CD14-positive monocyte (primary cell): ENCODE results near the gene SAT2. TPM values are rescaled to one million over a fixed set of nuclear protein-coding genes. Genes with fewer than 3 reads are reported as not detected.
"Not testable (repeated sequence)": the region's sequence is repeated elsewhere in the genome, so short reads cannot be mapped to it uniquely, and the experiment has no call there.

Experiments
- DNase-seq, 3 donors: peaks; one replicate each; pipeline ENCODE4 v3.0.0-alpha.2; 2011 to 2022
- H2AFZ ChIP-seq: 2 replicates; pipeline ENCODE4 v1.6.0; 2012; ENCODE audit warnings: mild to moderate bottlenecking, low read depth, low read length, inconsistent platforms; ENCODE audit not compliant: insufficient read depth, poor library complexity, severe bottlenecking
- H3K27ac ChIP-seq, 2 donors: 1 replicate in 1 of 2; 2 replicates in 1 of 2; pipeline ENCODE4 v1.5.1; 2012 to 2013; ENCODE audit warnings: low read length in 2 of 2, control low read depth in 1 of 2, inconsistent platforms in 1 of 2, low read depth in 1 of 2, mild to moderate bottlenecking in 1 of 2
- H3K27me3 ChIP-seq, 2 donors: one replicate each; pipeline versions ENCODE4 v1.6.0 to v1.6.1; 2011 to 2013; ENCODE audit warnings: low read length in 2 of 2; ENCODE audit not compliant: control insufficient read depth in 2 of 2, insufficient read depth in 2 of 2
- H3K36me3 ChIP-seq, 2 donors: replicated peaks in 1 of 2; 1 replicate in 1 of 2; 2 replicates in 1 of 2; pipeline versions ENCODE4 v1.5.1 to v1.6.1; 2012 to 2013; ENCODE audit warnings: low read length in 2 of 2, control low read depth in 1 of 2, inconsistent platforms in 1 of 2, mild to moderate bottlenecking in 1 of 2; ENCODE audit not compliant: insufficient read depth in 2 of 2, control insufficient read depth in 1 of 2
- H3K4me1 ChIP-seq, 2 donors: 1 replicate in 1 of 2; 2 replicates in 1 of 2; pipeline versions ENCODE4 v1.5.1 to v1.6.1; 2012 to 2013; ENCODE audit warnings: low read length in 2 of 2, control low read depth in 1 of 2, inconsistent platforms in 1 of 2, mild to moderate bottlenecking in 1 of 2, moderate library complexity in 1 of 2; ENCODE audit not compliant: insufficient read depth in 2 of 2, control insufficient read depth in 1 of 2
- H3K4me2 ChIP-seq: replicated peaks from 2 replicates; pipeline ENCODE3; 2012; ENCODE audit warnings: low read length, moderate library complexity, mild to moderate bottlenecking; ENCODE audit not compliant: poor library complexity, severe bottlenecking; ENCODE audit errors: extremely low read depth
- H3K4me3 ChIP-seq, 3 experiments: fragments of 200-600 bp in 1 of 3; sonication (generic) in 1 of 3; replicated peaks in 1 of 3; 1 replicate in 2 of 3; 2 replicates in 1 of 3; pipeline ENCODE4 v1.5.1; 2011 to 2013; ENCODE audit warnings: low read length in 3 of 3, mild to moderate bottlenecking in 3 of 3, control low read depth in 2 of 3, low read depth in 2 of 3, inconsistent platforms in 1 of 3, moderate library complexity in 1 of 3
- H3K79me2 ChIP-seq: 2 replicates; pipeline ENCODE4 v1.6.0; 2012; ENCODE audit warnings: mild to moderate bottlenecking, control low read depth, inconsistent platforms, low read length, moderate library complexity; ENCODE audit not compliant: insufficient read depth
- H3K9ac ChIP-seq: 2 replicates; pipeline ENCODE4 v1.6.0; 2017; ENCODE audit warnings: low read length, mild to moderate bottlenecking; ENCODE audit not compliant: insufficient read depth, poor library complexity, severe bottlenecking
- H3K9me3 ChIP-seq, 2 donors: replicated peaks in 1 of 2; 1 replicate in 1 of 2; 2 replicates in 1 of 2; pipeline versions ENCODE4 v1.5.1 to v1.6.1; 2012 to 2013; ENCODE audit warnings: low read length in 2 of 2, control low read depth in 1 of 2; ENCODE audit not compliant: control insufficient read depth in 1 of 2, insufficient read depth in 1 of 2
- H4K20me1 ChIP-seq: 2 replicates; pipeline ENCODE4 v1.6.0; 2012; ENCODE audit warnings: mild to moderate bottlenecking, low read length, control low read depth, moderate library complexity; ENCODE audit not compliant: insufficient read depth
- H3K27ac Mint-ChIP-seq, 7 donors: one replicate each; pipeline ENCODE4 v1.8.0; 2020; ENCODE audit warnings: mild to moderate bottlenecking in 7 of 7, mixed read lengths in 7 of 7, moderate library complexity in 6 of 7, inconsistent platforms in 2 of 7
- H3K27me3 Mint-ChIP-seq, 3 donors: one replicate each; pipeline ENCODE4 v1.8.0; 2021 to 2022; ENCODE audit warnings: low read depth in 3 of 3, mild to moderate bottlenecking in 3 of 3, mixed read lengths in 3 of 3, moderate library complexity in 3 of 3, inconsistent platforms in 1 of 3
- H3K36me3 Mint-ChIP-seq, 2 donors: one replicate each; pipeline ENCODE4 v1.8.0; 2020; ENCODE audit warnings: mixed read lengths in 2 of 2, inconsistent platforms in 1 of 2, mild to moderate bottlenecking in 1 of 2
- H3K4me1 Mint-ChIP-seq: one replicate; pipeline ENCODE4 v1.8.0; 2020; ENCODE audit warnings: mild to moderate bottlenecking, mixed read lengths
- H3K4me3 Mint-ChIP-seq, 2 donors: one replicate each; pipeline ENCODE4 v1.8.0; 2020; ENCODE audit warnings: mild to moderate bottlenecking in 2 of 2, mixed read lengths in 2 of 2, moderate library complexity in 1 of 2
- H3K9me3 Mint-ChIP-seq, 7 donors: one replicate each; pipeline ENCODE4 v1.8.0; 2020 to 2022; ENCODE audit warnings: mixed read lengths in 7 of 7, mild to moderate bottlenecking in 6 of 7, moderate library complexity in 6 of 7, inconsistent platforms in 2 of 7
- CTCF ChIP-seq: fragments of 200-600 bp; IDR thresholded peaks from one replicate; pipeline ENCODE4 v1.8.0; 2022; ENCODE audit warnings: antibody characterized with exemption, mild to moderate bottlenecking
- WGBS: methylation state at CpG from one replicate; pipeline ENCODE4 v1.1.5; 2013; ENCODE audit warnings: missing lambda C conversion rate; ENCODE audit not compliant: insufficient coverage; 5-methylcytosine and 5-hydroxymethylcytosine counted together
- intact Hi-C, 2 donors: fragments of 100-400 bp; cut with micrococcal nuclease; formaldehyde crosslinking; loops; one replicate each; pipeline versions ENCODE4 v1.15.0 to v1.15.1; 2023
- polyA plus RNA-seq, 3 donors: library from polyadenylated mRNA; depleted of rRNA in 1 of 3; unstranded in 2 of 3; stranded (reverse) in 1 of 3; fragments of 300-500 nt in 2 of 3; fragments of >200 nt in 1 of 3; fragmentation: Illumina TruSeq in 2 of 3; gene quantifications; 1 replicate in 2 of 3; 2 replicates in 1 of 3; pipeline ENCODE4 v1.2.3, GENCODE V29; 2012 to 2021

SAT2 gene
- polyA plus RNA-seq, 3 donors: 83.4 to 155 (median 89.8) TPM

DNA sequence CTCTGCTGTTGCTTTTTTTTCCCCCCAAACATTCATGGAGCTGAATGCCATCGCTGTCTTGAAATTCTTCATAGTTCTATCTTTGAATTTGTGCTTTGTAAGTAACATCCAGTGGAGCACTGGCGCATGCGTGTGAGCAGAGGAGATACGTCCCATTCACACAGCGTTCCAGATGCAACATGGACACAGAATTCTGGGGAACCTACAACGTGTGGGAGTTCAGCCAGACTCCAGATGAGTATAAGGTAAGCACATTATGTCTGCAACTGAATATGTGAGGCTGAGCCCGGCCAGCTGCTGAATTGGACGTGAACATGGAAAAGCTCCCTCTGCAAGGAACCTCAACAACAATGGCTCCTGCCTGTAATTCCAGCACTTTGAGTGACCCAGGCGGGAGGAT lies 18.8 kb upstream of the SAT2 start:
- Mint-ChIP-seq H3K9me3 (peaks cover 0 to 22% (median 4%) of the 10 kb centered on the region in 7 donors), H3K4me3 (no peak overlapping the region), H3K36me3 (peaks cover 5 to 15% of the 10 kb centered on the region in 2 donors), H3K4me1 (peaks cover 62% of the 10 kb centered on the region), H3K27ac (peak overlapping the region in 3 of 7 donors; percentile 61 to 66 (median 63)), H3K27me3 (peaks cover 20 to 33% (median 25%) of the 10 kb centered on the region in 3 donors)
- H3K36me3 ChIP-seq: no peaks in the 10 kb centered on the region
- H3K27me3 ChIP-seq: peaks cover 13 to 17% of the 10 kb centered on the region in 2 donors
- H4K20me1 ChIP-seq: no peaks in the 10 kb centered on the region
- DNase-seq: no peak
- TF ChIP-seq CTCF: no peak
- H3K4me3 ChIP-seq: no peak overlapping the region
- no peaks in the 10 kb centered on the region for H3K9me3 ChIP-seq
- H3K9ac ChIP-seq: no peak overlapping the region
- H3K4me1 ChIP-seq: peaks cover 51 to 62% of the 10 kb centered on the region in 2 donors
- H2AFZ ChIP-seq: no peak overlapping the region
- peak overlapping the region in 1 of 2 donors; percentile 13 for H3K27ac ChIP-seq
- intact Hi-C loops: no loop called here
- WGBS: 96% methylated on average over 7 of the region's 9 CpGs
- H3K4me2 ChIP-seq: no peak overlapping the region
- H3K79me2 ChIP-seq: no peaks in the 10 kb centered on the region

- Histone ChIP-seq H3K9me3 (no peaks in the 10 kb centered on the region), H3K4me3 (peak overlapping the region in 1 of 3 experiments; percentile 3), H3K4me2 (peak overlapping the region; percentile 2), H3K27me3 (peaks cover 0 to 1% of the 10 kb centered on the region in 2 donors), H2AFZ (no peak overlapping the region), H3K36me3 (no peaks in the 10 kb centered on the region), H3K27ac (peak overlapping the region; percentile 48 to 65), H3K9ac (no peak overlapping the region), H3K4me1 (peaks cover 37 to 46% of the 10 kb centered on the region in 2 donors), H3K79me2 (no peaks in the 10 kb centered on the region), H4K20me1 (no peaks in the 10 kb centered on the region)
- Mint-ChIP-seq H3K9me3 (peaks cover 0 to 12% (median 4%) of the 10 kb centered on the region in 7 donors), H3K27ac (peak overlapping the region; percentile 86 to 95 (median 93)), H3K36me3 (peaks cover 3 to 6% of the 10 kb centered on the region in 2 donors), H3K4me3 (peak overlapping the region in 1 of 2 donors; percentile 23), H3K4me1 (peaks cover 48% of the 10 kb centered on the region), H3K27me3 (peaks cover 6 to 16% (median 9%) of the 10 kb centered on the region in 3 donors)
- TF ChIP-seq CTCF: no peak
- WGBS: 28% methylated on average over 3 of the region's 4 CpGs
- intact Hi-C loops: no loop called here
- DNase-seq: peak; percentile 87 to 94 (median 92)
Measured at GRCh38 chr17:7644775-7645174, 17.2 kb upstream of the SAT2 start.

GRCh38 chr17:7641635-7642034 lies 14.0 kb upstream of the SAT2 start:
- H3K27ac Mint-ChIP-seq: peak overlapping the region in 1 of 7 donors; percentile 19
- H3K4me1 ChIP-seq: peaks cover 28 to 36% of the 10 kb centered on the region in 2 donors
- WGBS: 67% methylated on average over 7 of the region's 7 CpGs
- intact Hi-C loops, H2AFZ ChIP-seq, H3K27ac ChIP-seq, H3K27me3 ChIP-seq, H3K27me3 Mint-ChIP-seq, H3K4me2 ChIP-seq, DNase-seq, H3K9ac ChIP-seq, H3K9me3 ChIP-seq, H4K20me1 ChIP-seq, H3K36me3 ChIP-seq, H3K4me3 ChIP-seq, H3K36me3 Mint-ChIP-seq, H3K79me2 ChIP-seq: not testable (repeated sequence)
- H3K9me3 Mint-ChIP-seq: peaks cover 0 to 12% (median 4%) of the 10 kb centered on the region in 7 donors
- peaks cover 42% of the 10 kb centered on the region for H3K4me1 Mint-ChIP-seq
- H3K4me3 Mint-ChIP-seq: peak overlapping the region in 1 of 2 donors; percentile 14
